RKO (cell line): ENCODE measurements around the gene DHH.

Experiments
- DNase-seq: peaks from one replicate; pipeline ENCODE4 v3.0.0-alpha.2; 2016; ENCODE audit warnings: low spot score

The DHH gene

DNA sequence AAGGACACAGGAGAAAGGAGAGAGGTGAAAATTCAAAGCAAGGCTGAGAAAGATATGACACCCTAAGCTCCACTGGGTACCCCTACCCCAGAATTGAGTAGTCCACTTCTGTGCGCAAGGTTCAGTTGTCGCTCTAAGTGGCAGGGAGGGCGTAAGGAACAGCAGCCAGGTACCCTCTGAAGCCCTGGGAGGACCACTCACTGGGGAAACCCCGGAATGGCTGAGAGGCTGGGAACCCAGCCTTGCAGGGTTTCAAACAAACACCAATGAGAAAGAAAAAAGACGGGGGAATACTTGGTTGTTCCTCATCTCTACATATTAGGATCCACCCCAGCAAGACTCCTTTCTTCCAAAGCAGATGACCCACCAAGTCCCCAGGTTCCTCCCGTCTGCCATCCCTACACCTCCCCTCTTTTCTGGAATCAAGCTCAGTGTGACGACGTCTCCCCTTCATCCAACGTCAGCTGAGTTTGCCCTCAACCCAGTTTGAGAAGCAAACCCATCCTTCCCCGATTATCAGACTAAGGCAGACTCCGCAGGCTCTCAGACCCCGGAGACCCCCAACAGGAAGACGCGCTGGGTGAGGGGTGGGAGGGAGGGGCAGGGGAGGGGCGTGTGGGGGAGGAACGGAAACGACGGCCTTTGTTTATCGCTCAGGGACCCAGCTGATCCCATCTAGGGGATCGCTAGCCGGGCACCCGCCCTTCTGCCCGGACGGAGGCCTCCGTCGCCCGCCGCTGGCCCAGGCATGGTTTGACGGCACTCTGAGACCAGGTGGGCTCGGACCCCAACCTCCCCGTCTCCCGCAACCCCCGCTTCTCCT, 15.3 kb upstream of the DHH start:
- DNase-seq: no peak

DNA sequence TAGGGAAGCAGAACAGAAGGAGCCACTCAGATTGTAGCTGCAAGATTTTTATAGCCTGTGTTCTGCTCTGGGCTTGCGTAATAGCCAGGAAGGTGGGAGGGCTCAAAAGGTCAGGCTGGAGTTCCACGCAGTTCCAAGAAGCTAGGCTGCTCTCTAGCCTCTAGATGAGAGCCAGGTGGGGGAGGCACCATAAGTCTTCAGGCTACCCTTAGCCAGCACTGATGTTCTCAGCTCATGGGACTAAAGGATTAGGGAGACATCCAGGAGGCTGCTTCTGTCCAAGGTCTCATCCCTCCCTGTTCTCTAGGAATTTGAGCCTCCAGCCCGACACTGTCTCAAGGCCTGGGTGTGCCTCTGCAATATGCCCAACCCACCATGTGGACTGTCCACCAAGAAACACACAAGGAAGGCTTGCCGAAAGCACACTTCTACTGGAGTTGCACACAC, 14.4 kb upstream of the DHH start:
- DNase-seq: no peak

DNA sequence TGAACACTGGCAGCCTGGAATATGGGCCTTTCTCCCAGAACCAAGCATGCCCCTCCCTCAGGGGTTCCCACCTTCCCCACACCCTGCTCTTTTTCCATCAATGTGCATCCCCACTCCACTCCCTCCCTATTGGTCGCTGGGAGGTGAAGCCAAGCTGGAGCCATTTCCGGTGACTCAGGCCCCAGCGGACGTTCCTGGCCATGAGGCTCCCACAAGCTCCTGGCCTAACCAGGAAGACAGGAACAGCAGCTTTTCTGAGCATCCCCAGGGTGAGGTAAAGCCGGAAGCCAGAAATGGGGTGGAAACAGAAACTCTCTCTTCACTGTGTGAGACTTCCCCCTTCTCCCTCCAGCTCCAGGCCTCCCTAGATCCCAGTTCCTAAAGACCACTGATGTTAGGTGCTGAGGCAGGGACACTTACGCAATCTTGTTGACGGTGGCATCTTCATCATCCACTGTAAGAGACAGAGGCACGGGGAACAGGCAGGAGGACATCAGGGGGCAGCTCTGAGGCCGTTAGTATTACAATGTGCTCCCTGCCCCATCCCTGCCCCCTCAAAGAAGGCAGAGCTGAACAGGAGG, 11.0 kb upstream of the DHH start:
- no peak for DNase-seq

DNA sequence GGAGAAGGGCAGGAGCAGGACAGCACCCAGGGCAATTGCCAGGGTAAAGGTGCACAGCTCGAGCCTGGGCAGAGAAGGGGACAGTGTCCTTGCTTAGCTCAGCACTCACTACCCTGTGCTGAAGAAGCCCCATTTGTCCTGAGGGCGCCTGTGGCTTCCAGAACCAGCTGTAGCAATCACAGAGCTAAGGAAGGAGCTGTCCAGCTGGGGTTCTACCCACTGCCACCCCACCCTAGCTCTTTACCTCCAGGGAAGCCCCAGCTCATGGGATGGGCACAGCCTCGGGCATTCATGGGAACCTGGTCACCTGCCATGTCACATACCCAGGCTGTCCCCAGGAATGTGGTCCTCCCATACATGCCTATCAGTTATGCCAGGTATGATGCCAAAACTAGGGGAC, 10.2 kb upstream of the DHH start:
- DNase-seq: no peak

DNA sequence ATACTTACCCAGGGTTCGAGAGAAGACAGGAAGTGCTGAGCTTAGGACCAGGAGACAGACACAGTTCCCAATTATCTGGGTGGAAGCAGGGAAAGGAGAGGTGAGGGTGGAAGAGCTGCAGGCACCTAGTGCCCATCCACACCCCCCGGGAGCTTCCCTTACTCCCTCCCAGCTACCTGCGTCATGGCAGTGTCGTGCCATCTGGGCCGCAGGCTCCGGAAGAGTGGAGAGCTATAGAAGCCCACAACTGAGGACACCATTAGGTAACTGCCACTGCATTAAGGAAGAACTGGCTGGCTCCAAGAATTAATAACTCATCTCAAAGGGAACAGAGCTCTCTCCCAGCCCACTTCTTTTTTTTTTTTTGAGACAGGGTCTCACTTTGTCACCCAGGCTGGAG, 5.8 kb upstream of the DHH start:
- DNase-seq: no peak

DNA sequence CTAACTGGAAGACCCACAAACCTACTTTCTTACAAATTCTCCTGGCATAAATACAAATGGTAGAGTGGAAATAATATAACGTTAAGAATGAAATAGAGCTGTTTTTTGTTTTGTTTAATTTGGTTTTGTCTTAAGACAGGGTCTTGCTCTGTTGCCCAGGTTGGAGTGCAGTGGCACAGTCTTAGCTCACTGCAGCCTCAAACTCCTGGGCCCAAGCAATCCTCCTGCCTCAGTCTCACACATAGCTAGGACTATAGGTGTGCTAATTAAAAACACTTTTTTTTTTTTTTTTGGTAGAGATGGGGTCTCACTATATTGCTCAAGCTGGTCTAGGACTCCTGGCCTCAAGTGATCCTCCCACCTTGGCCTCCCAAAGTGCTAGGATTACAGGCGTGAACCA, 4.1 kb upstream of the DHH start:
- DNase-seq: no peak

DNA sequence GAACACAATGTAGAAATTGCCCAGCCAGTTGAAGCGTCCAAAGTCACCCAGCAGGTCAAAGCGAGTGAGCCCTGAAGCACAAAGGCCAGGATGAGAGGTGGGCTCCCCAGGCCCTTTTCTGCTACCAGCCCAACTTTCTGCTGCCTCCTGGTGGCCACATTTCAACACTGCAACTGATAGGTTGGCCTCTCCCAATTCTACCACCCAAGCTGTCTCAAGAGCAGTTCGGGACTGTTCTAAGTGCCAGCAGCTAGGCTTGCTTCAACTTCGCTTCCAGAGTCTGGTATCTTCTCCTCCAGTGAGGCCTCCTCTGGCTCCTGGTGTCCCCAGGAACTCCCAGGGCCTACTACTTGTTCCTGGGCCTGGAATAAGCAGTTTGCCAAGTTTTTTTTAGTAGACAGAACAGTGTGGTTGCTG, 3.4 kb upstream of the DHH start:
- DNase-seq: no peak

DNA sequence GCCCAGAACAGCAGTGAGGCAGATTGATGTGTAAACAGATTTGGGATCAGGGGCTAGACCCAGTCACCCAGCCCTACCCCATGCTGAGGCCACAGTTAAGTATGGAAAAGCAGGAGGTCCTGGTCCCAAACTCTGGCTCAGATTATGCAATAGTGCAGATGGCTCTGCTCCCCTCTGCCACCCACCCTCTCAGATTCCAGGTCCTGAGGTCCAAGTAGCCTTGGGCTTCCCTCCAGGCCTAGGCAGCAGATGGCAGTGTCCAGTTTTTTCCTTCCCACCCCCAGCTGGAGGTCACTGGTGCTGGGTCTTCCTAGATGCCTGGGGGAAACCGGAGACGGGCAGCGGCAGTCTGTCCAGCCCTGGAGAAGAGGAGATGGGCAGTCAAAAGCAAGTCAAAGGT, 2.8 kb upstream of the DHH start:
- DNase-seq: no peak

DNA sequence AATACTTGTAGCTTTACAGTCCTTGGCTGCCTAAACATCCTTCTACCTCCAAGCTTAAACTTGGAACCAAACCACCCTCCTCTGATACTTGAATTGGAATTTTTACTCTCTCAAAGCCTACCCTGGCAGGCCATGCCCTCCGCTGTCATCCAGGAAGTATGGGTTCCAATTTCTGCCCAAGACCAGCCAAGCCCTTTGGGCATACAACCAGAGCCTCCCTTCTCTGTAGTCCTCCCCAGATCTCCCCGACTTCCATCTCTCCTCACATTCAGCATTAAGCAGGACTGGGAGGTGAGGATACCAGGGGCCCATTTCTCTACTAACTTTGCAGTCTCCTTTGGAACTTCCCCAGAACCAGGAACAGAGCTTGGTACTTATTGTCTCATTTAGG, 369 bp upstream of the DHH start:
- no peak for DNase-seq

DNA sequence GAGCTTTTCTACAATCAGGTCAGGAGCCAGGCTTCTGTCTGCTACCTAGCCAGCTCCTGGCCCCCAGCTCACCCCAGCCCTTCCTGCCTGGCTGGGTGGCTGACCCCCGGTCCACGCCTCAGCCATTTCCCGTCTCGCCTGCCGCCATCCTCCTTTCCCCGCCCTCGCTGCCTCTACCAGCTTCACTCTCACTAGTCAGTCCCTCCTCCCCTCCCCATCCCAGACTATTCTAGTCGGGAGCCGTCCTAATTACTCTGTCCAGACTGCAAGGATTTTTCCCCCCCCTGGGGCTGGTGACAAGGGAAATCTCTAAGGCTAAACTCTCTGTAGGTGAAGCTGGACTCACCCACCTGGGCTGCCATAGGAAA, 825 bp downstream of the DHH start:
- no peak for DNase-seq

DNA sequence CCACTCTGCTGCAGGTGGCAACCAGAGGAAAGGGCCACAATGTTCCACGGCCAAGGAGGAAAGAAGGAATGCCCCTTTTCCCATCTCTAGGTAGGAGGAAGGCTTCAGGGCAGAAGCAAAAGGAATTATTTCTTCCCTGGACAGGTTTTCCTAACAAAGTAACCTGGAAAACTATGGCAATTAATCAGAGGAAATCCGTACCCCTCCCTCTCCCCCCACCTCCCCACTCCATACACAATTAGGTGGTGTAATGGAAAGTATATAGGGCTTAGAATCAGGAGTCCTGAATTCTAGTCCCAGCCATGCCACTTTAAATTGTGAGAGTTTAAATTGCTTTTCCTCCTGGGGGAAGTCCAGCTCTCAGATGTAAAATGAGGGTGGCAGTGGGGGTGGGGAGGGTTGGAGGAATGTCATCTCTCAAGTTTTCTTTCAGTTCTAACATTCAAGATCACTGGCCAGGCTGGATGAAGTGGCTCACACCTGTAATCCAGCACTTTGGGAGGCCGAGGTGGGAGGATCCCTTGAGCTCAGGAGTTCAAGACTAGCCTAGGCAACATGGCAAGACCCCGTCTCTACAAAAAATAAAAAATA, 1.7 kb downstream of the DHH start:
- DNase-seq: no peak

DNA sequence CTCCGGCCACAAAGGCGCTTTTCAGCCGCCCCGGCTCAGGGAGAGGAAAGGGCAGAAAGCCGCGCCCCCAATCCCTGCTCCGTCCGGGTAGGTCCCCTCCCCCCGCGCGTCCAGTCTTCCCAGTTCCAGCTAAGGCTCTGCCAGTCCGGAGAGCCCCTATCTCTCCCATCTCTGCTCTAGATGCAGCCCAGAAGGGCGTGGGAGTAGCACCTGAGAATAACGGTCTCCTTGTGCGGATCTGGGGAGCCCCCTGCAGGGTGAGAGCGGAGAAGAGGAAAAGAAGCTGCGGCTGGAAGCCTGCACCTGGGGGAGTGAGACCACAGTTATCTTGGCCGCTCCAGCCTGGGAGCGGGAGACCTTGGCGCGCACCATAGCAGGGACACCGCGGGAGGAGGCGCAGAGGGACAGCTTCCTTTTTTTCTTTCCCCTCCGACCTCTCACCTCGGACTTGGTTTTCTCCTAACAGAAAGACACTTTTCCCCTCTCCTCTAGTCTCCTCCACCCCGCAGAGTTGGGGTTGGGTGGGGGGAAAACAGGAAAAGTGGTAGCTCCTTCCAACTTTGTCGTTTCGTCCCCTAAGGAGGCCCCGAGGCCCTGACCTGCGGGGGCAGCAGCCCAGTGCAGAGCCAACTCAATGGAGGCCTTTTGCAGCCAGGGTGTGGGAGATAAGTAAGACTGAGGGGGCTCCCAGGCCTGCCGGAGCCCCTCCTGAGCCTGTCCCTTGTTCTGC, 2.4 kb downstream of the DHH start:
- DNase-seq: no peak

DNA sequence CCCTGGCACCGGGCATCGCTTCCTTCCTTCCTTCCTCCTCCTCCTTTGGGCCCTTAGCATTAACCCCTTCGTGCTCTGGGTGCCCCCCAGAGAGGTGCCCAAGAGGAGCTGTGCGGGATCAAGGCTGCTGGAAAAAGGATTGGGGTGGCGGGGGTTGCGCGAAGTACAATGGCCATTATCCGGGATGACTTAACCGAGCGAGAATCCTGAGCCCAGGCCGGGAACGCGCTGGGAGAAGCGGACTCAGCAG, 2.8 kb downstream of the DHH start:
- DNase-seq: no peak

DNA sequence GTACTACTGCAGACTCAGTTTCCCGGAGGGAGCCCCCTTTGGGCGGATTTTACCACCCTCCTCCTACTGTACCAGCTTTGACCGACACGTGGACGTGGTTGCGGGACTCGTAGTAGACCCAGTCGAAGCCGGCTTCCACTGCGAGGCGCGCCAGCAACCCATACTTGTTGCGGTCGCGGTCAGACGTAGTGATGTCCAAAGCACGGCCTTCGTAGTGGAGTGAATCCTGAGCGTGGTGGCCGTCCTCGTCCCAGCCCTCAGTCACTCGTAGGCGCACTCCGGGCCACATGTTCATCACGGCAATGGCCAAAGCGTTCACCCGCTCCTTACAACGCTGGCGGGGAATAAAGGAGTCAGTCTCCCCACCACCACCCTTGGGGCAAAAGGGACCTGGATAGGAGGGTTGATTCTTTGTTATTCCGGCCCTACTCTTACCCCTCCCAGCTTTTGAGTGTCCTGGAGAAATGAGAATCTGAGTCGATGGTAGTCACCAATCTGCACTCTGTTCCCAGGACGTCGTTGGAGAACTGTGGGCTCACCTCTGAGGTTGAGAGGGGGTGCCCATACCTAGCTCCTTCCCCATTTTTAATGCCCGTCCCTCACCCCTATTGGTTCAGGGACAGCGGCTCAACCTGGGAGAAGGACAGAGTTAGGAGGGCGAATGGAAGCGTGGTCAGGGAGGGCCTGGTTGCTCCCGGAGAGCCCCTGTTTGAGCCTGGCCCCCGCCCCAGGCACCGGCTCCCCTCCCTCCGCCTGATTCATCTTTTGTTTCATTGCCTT, 3.4 kb downstream of the DHH start:
- DNase-seq: no peak

DNA sequence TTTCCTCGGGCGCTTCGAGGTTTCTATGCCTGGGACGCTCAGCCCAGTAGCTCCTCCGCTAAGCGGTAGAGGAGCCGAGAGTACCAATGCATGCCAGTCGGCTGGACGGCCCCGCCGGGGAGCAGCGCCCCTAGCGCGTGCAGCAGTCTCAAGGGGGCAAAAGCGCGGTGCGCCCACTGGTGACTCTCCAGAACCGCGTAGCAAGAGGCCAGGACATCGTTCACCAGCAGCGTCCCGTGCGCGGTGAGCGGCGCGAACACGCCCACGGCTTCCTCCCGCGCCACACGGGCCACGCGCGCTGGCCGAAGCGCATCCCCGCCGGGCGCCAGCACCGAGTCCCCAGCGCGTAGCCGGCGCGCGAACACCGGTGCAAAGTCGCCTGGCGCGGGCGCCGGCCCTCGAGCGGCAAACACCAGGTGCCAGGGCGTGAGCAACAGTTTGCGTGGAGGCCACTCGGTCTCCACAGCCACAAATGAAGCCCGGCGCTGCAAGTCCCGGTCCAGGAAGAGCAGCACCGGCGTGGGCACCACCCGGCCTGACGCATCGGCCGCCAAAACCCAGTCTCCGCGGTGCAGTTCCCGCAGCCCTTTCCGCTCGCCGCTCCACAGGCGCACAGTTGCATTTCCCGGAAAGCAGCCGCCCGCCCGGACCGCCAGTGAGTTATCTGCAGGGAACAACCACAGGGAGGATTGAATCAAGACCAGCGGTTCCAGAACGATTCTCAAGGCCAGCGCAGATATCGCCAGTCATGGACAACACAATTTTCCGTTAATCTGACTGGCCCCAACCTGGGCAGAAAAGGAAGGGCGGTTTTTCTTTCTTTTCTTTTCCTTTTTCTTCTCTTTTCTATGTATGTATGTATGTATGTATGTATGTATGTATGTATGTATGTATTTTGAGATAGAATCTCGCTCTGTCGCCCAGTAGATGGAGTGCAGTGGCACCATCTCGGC, 4.5 kb downstream of the DHH start:
- DNase-seq: no peak

DNA sequence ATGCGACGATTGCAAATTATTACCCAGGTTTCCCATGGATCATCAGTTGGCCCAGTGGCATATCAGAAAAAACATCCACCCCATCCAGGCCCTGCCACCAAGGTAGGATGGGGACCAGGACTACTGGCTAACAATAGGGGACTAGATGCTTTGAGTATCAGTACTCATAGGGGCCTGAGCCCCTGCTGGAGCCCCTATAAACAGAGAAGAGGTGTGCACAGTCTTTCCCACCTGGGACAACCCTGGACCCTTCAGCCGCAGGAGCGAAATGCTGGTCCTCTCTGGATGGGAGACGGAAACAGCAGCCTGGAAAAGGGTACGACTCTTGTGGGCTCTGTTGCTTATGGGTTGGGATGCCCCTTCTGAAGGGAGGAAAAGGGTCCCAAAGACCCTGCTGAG, 5.7 kb downstream of the DHH start:
- DNase-seq: no peak

DNA sequence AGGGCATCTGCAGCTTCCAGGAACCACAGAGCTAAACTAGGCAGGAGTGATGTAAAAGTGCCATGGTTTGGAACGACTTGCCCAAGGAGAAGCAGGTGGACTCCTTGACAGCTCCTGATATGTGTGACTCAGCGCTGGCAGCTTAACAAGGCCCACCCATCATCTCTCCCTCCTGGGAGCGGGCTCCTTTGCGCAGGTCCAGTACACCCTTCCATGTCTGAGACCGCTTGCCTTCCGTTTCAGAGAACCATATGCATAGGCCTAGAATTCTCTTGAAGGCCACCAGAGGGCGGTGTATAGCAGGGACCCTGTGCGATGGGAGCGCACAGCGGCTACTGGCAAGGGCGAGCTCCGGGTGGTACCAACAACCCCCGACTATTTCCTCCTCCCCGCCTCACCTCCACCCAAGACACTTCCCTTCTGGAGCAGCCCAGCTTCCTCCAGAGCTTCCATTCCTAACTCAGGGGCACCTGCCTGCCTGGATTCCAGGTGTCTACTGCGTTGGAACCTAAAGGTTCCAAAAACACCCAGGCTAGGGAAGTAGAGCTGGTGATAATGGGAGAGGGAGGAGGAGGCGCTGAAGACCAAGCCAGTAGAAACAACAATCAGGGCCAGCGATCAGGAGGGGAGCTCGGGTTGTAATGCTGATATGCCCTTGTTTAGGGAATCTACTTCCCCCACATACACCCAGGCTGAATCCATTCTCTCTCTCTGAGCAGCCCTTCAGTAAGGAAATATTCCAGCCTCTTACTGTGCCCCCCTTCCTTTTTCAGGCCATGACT, 6.3 kb downstream of the DHH start:
- DNase-seq: peak; percentile 96

DNA sequence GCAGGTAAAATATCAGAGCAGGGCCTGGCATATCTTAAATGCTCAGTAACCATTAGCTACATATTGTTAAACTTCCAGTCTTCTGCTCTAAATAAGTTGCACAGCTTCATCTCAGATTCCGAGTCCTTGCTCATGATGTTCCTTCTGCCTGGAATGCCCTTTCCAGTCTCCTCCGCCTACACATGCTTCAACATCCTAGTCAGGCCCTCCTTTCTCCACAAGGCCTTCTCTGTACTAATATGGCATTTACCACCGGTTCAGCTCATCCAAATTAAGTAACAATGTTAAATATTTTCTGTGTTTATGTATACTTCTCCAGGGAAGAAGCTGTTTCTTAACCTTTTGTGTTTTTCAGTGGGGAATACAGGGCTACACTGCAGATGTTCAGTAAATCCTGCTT, 8.5 kb downstream of the DHH start:
- no peak for DNase-seq

DNA sequence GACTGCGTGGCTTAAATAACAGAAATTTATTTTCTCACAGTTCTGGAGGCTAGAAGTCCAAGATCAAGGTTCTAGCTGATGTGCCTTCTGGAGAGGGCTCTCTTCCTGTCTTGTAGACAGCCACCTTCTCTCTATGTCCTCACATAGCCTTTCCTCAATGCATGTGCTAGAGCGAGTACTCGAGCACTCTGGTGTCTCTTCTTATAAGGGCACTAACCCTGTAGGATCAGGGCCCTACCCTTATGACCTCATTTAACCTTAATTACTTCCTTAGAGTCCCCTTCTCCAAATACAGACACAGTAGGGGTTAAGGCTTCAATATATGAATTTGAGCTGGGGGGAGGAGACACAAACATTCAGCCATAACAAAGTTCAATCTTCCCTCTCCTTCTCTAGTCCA, 10.2 kb downstream of the DHH start:
- DNase-seq: no peak

DNA sequence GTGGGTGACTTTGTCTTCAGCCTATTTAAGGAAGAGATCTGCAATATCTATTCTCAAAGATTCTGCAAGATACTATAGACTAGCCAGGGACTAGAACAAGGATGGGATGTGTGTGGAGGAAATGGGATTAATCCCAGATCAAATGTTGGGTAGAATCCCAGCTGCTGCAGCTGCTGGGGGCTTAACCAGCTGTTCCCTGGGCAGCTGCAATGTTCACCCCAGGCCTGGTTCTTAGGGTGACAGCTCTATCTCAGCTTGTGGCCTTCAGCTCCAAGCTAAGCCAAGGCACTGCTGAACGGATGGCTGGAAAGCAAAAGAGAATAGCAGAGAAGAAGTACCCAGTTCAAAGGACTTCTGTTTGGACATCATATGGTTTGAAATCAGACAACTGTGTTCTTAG, 14.8 kb downstream of the DHH start:
- no peak for DNase-seq

DNA sequence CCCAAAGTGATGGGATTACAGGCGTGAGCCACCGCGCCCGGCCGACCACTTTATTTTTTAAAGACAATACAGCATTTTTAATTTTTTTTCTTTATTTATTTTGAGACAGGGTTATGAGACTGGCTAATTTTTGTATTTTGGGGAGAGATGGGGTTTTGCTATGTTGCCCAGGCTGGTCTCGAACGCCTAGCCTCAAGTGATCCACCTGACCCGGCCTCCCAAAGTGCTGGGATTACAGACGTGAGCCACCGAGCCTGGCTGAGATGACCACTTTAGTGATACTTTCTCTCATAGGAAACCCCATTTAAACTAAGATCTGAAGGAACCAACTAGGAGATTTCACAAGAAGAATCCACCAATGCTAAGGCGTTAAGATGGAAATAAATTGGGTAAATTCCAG, 23.6 kb downstream of the DHH start:
- DNase-seq: no peak
